Measurements from ENCODE around the gene UBE2U.
"Not testable (repeated sequence)": the region's sequence is repeated elsewhere in the genome, so short reads cannot be mapped to it uniquely, and the experiment has no call there.

DNA sequence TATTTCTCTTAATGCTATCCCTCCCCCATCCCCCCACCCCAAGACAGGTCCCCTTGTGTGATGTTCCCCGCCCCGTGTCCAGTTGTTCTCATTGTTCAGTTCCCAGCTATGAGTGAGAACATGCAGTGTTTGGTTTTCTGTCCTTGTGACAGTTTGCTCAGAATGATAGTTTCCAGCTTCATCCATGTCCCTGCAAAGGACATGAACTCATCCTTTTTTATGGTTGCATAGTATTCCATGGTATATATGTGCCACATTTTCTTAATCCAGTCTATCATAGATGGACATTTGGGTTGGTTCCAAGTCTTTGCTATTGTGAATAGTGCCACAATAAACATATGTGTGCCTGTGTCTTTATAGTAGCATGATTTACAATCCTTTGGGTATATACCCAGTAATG, 55.0 kb downstream of the UBE2U start:
- not testable (repeated sequence) for TF ChIP-seq POLR2AphosphoS5 (IDR thresholded peaks at IDR 0.05)
- TF ChIP-seq, protein P1, sequence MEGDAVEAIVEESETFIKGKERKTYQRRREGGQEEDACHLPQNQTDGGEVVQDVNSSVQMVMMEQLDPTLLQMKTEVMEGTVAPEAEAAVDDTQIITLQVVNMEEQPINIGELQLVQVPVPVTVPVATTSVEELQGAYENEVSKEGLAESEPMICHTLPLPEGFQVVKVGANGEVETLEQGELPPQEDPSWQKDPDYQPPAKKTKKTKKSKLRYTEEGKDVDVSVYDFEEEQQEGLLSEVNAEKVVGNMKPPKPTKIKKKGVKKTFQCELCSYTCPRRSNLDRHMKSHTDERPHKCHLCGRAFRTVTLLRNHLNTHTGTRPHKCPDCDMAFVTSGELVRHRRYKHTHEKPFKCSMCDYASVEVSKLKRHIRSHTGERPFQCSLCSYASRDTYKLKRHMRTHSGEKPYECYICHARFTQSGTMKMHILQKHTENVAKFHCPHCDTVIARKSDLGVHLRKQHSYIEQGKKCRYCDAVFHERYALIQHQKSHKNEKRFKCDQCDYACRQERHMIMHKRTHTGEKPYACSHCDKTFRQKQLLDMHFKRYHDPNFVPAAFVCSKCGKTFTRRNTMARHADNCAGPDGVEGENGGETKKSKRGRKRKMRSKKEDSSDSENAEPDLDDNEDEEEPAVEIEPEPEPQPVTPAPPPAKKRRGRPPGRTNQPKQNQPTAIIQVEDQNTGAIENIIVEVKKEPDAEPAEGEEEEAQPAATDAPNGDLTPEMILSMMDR (IDR thresholded peaks at IDR 0.05) = not testable (repeated sequence)

Data from gastroesophageal sphincter (tissue), 3 donors.